22Rv1 (cell line): ENCODE results near the gene OOSP1.
"Not testable (repeated sequence)": the region's sequence is repeated elsewhere in the genome, so short reads cannot be mapped to it uniquely, and the experiment has no call there.

ENCODE experiments used
- H3K27ac ChIP-seq: fragments of 450-650 bp; 2 replicates; pipeline ENCODE4 v1.5.1; 2017
- ZFX ChIP-seq: fragments of 450-650 bp; IDR thresholded peaks from 2 replicates; pipeline ENCODE4 v1.6.1; 2017; ENCODE audit warnings: antibody characterized with exemption, borderline replicate concordance
- TF ChIP-seq, protein P1 (sequence below): fragments of 450-650 bp; IDR thresholded peaks from 2 replicates; pipeline ENCODE4 v1.5.1; 2017; ENCODE audit warnings: mild to moderate bottlenecking

Gene OOSP1

GRCh38 chr11:59973097-59973496 lies 34.9 kb downstream of the OOSP1 start:
- TF ChIP-seq ZFX = no peak
- TF ChIP-seq, protein P1, sequence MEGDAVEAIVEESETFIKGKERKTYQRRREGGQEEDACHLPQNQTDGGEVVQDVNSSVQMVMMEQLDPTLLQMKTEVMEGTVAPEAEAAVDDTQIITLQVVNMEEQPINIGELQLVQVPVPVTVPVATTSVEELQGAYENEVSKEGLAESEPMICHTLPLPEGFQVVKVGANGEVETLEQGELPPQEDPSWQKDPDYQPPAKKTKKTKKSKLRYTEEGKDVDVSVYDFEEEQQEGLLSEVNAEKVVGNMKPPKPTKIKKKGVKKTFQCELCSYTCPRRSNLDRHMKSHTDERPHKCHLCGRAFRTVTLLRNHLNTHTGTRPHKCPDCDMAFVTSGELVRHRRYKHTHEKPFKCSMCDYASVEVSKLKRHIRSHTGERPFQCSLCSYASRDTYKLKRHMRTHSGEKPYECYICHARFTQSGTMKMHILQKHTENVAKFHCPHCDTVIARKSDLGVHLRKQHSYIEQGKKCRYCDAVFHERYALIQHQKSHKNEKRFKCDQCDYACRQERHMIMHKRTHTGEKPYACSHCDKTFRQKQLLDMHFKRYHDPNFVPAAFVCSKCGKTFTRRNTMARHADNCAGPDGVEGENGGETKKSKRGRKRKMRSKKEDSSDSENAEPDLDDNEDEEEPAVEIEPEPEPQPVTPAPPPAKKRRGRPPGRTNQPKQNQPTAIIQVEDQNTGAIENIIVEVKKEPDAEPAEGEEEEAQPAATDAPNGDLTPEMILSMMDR = no peak
- H3K27ac ChIP-seq = no peak overlapping the region

GRCh38 chr11:59981106-59981770 lies 43.0 kb downstream of the OOSP1 start:
- no peak overlapping the region for H3K27ac ChIP-seq
- TF ChIP-seq, protein P1 = no peak

GRCh38 chr11:59982037-59982436 lies 43.8 kb downstream of the OOSP1 start:
- not testable (repeated sequence) for H3K27ac ChIP-seq

DNA sequence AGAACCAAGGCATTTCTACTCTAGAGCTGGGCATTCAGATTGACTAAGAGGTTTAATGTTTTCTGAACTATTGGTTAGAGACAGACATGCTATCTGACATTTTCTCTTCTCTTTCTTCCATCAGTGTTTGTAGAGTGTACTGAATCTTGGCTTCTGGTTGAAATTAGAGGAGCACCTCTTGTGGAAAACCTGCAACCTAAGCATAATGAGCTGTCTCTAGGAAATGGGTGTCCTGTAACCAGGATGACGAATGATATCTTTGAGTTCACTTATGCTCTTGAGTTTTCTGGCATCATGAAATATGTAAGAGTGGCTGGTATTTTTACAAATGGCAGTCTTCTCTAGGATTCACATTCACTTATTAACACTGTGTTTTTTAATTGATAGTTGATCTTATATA lies 45.0 kb downstream of the OOSP1 start:
- TF ChIP-seq, protein P1 = no peak
- no peak for TF ChIP-seq ZFX

GRCh38 chr11:59984368-59984767 lies 46.1 kb downstream of the OOSP1 start:
- TF ChIP-seq, protein P1 = no peak
- no peak for TF ChIP-seq ZFX
- H3K27ac ChIP-seq = no peak overlapping the region

More for the DNA sequence above, 45.0 kb downstream of the OOSP1 start:
- no peak overlapping the region for H3K27ac ChIP-seq

DNA sequence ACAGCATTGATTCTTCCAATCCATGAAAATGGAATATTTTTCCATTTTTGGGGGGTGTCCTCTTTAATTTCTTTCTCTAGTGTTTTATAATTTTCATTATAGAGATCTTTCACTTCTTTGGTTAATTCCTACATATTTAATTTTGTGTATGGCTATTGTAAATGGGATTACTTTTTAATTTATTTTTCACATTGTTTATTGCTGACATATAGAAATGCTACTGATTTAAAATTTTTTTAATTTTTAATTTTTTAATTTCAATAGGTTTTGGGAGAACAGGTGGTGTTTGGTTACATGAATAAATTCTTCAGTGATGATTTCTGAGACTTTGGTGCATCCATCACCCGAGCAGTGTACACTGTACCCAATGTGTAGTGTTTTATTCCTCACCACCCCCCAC lies 52.2 kb downstream of the OOSP1 start:
- TF ChIP-seq, protein P1 = no peak
- TF ChIP-seq ZFX = no peak
- H3K27ac ChIP-seq = no peak overlapping the region

DNA sequence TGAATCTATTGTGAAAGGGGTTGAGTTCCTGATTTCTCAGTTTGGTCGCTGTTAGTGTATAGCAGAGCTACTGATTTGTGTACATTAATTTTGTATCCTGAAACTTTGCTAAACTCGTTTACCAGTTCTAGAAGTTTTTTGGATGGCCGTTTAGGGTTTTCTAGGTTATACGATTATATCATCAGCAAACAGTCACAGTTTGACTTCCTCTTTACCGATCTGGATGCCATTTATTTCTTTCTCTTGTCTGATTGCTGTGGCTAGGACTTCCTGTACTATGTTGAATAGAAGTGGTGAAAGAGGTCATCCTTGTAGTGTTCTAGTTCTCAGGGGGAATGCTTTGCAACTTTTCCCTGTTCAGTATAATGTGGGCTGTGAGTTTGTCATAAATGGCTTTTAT lies 54.2 kb downstream of the OOSP1 start:
- no peak for TF ChIP-seq ZFX
- TF ChIP-seq, protein P1 = no peak
- no peak overlapping the region for H3K27ac ChIP-seq

DNA sequence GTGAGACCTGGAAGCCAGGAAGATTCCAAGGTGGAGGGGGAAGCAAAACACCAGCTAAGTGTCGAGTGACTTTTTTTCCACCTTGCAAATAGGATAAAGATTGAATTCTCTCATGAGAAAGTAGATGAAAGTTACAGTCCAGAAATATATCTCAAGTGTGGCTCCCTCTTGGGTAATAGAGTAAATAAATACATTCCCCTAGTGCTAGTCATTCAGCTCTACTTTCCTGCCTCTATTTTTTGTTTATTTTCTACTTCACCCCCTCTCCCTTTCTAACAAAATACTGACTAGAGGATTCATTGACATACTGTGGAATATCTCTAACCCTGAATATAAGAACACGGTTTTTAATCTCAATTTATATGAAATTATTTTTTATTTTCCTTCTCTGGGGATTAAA lies 59.6 kb downstream of the OOSP1 start:
- no peak for TF ChIP-seq ZFX
- TF ChIP-seq, protein P1 = no peak

More for the DNA sequence above, 59.6 kb downstream of the OOSP1 start:
- no peak overlapping the region for H3K27ac ChIP-seq
